ENCODE data around the gene ZC3H12A. TPM values are rescaled to one million over a fixed set of nuclear protein-coding genes. Genes with fewer than 3 reads are reported as not detected.

ZC3H12A gene
- total and polyA plus RNA-seq, 2 donors (not counting 1 experiment from before 2014, with no cell fraction given): 73.0 to 170 TPM

DNA sequence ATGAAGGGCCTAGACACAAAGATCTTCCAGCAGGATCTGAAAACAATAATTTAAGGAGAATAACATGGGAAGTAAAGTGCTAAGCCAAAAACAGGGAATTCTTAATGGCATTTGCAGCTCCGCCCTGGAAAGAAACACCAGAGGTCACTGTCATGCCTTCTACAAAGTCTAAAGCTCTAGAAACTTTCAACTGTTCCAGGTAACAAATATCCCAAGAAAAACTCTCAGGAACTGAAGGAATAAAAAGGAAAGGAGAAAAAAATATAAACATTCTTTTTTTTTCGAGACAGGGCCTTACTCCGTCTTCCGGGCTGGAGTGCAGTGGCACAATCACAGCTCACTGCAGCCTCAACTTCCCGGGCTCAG lies 13.2 kb downstream of the ZC3H12A start:
- Histone ChIP-seq H3K4me1 (ENCODE audit: control insufficient read depth in 2 of 2, insufficient read depth in 2 of 2, low read length in 2 of 2) (peaks cover 11 to 14% of the 10 kb centered on the region in 2 donors), H3K9ac (ENCODE audit: low read length) (no peak overlapping the region), H3K27me3 (replicated peaks in 1 of 4; ENCODE audit: control extremely low read depth in 1 of 4, control insufficient read depth in 3 of 4, insufficient read depth in 4 of 4, low read length in 3 of 4) (no peaks in the 10 kb centered on the region), H3K79me2 (ENCODE audit: control insufficient read depth, insufficient read depth, low read length) (no peaks in the 10 kb centered on the region), H3K4me2 (replicated peaks; ENCODE audit: low read depth, low read length, poor library complexity, severe bottlenecking) (no peak overlapping the region), H2AFZ (ENCODE audit: insufficient read depth, low read depth, low read length, poor library complexity, severe bottlenecking) (no peak overlapping the region), H3K27ac (ENCODE audit: low read length in 2 of 2) (no peak overlapping the region), H3K36me3 (replicated peaks in 1 of 2; ENCODE audit: control extremely low read depth in 1 of 2, control insufficient read depth in 1 of 2, extremely low read depth in 1 of 2, insufficient read depth in 2 of 2, low read length in 1 of 2) (peaks cover 0 to 64% of the 10 kb centered on the region in 2 experiments), H3K4me3 (ENCODE audit: control extremely low read depth in 1 of 5, extremely low read depth in 1 of 5, insufficient read depth in 1 of 5, low read depth in 2 of 5, low read length in 4 of 5) (no peak overlapping the region), H4K20me1 (ENCODE audit: control insufficient read depth, insufficient read depth, low read length, poor library complexity, severe bottlenecking) (peaks cover 21% of the 10 kb centered on the region), H3K9me3 (ENCODE audit: control extremely low read depth in 1 of 3, control insufficient read depth in 2 of 3, insufficient read depth in 1 of 3, low read length in 2 of 3) (no peaks in the 10 kb centered on the region)
- WGBS (ENCODE audit: insufficient coverage): no CpG with 5 or more reads among the region's 5 CpGs
- DNase-seq (no peak), ATAC-seq (ENCODE audit: low read depth) (no peak)
- TF ChIP-seq EZH2 (IDR thresholded peaks at IDR 0.05; ENCODE audit: borderline replicate concordance, insufficient read depth, low read depth, low read length, poor library complexity, severe bottlenecking): no peak
- TF ChIP-seq, protein P1, sequence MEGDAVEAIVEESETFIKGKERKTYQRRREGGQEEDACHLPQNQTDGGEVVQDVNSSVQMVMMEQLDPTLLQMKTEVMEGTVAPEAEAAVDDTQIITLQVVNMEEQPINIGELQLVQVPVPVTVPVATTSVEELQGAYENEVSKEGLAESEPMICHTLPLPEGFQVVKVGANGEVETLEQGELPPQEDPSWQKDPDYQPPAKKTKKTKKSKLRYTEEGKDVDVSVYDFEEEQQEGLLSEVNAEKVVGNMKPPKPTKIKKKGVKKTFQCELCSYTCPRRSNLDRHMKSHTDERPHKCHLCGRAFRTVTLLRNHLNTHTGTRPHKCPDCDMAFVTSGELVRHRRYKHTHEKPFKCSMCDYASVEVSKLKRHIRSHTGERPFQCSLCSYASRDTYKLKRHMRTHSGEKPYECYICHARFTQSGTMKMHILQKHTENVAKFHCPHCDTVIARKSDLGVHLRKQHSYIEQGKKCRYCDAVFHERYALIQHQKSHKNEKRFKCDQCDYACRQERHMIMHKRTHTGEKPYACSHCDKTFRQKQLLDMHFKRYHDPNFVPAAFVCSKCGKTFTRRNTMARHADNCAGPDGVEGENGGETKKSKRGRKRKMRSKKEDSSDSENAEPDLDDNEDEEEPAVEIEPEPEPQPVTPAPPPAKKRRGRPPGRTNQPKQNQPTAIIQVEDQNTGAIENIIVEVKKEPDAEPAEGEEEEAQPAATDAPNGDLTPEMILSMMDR (IDR thresholded peaks at IDR 0.05): peak; percentile 54
- H3K27ac Mint-ChIP-seq: peak overlapping the region; percentile 86
- POLR2A ChIA-PET: interaction anchor here (0.7 to 2.3 kb wide), 4 partner anchors 8 to 37 kb away, joined by 3 to 28 read pairs (median 7); partner anchors contain the start of gene ZC3H12A
- peaks cover 20% of the 10 kb centered on the region for H3K4me1 Mint-ChIP-seq
- H3K9me3 Mint-ChIP-seq (ENCODE audit: insufficient read depth): no peaks in the 10 kb centered on the region
- CTCF ChIA-PET: interaction anchor here (0.5 to 22.3 kb wide), 24 partner anchors 10 to 1895 kb away, joined by 3 to 690 read pairs (median 8); partner anchors contain the start of genes MEAF6, MTF1 and ZC3H12A
- no peaks in the 10 kb centered on the region for H3K27me3 Mint-ChIP-seq
- H3K4me3 Mint-ChIP-seq: no peak overlapping the region
- intact Hi-C loops (cut with micrococcal nuclease): loop anchor here (1.0 kb wide), 4 partner anchors 8 to 195 kb away; partner anchors contain the start of gene ZC3H12A

DNA sequence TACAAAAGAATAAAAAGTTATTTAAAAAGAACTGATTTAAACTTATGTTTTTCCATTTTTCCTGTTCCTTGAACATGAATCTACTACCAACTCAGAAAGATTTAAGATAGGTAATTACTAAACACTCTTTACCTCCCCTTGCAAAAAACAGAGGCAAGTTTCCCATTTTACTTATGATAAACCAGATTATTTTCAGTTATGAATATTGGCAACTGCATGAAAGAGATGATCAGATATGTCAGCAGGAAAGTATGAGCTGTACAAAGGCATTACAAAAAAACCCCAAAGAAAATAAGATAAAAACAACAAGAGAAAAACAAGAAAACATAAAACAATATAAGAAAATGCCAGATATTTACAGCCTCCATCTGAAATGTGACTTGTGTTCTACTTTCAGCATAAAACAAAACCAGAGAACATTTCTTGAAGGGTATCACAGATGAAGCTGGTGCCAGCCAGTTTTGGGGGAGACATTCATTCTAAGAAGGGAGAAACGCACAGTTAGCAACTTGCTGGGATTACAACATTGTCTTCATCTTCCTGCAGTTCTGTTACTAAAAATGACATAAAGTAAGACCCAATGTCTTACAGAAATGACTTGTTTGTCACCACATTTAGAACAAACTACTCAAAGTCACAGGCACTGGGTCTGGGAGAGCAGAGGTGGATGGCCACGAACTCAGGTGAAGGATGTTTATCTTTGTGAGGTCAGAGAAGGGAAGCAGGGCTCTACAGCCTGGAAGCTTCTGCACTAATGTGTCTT lies 19.1 kb downstream of the ZC3H12A start:
- Histone ChIP-seq H3K4me2 (replicated peaks; ENCODE audit: low read depth, low read length, poor library complexity, severe bottlenecking) (no peak overlapping the region), H4K20me1 (ENCODE audit: control insufficient read depth, insufficient read depth, low read length, poor library complexity, severe bottlenecking) (peaks cover 4% of the 10 kb centered on the region), H3K27ac (ENCODE audit: low read length in 2 of 2) (no peak overlapping the region), H3K9ac (ENCODE audit: low read length) (no peak overlapping the region), H3K79me2 (ENCODE audit: control insufficient read depth, insufficient read depth, low read length) (peaks cover 3% of the 10 kb centered on the region), H3K4me1 (ENCODE audit: control insufficient read depth in 2 of 2, insufficient read depth in 2 of 2, low read length in 2 of 2) (no peaks in the 10 kb centered on the region), H3K27me3 (replicated peaks in 1 of 4; ENCODE audit: control extremely low read depth in 1 of 4, control insufficient read depth in 3 of 4, insufficient read depth in 4 of 4, low read length in 3 of 4) (no peaks in the 10 kb centered on the region), H3K36me3 (replicated peaks in 1 of 2; ENCODE audit: control extremely low read depth in 1 of 2, control insufficient read depth in 1 of 2, extremely low read depth in 1 of 2, insufficient read depth in 2 of 2, low read length in 1 of 2) (peaks cover 0 to 55% of the 10 kb centered on the region in 2 experiments), H2AFZ (ENCODE audit: insufficient read depth, low read depth, low read length, poor library complexity, severe bottlenecking) (no peak overlapping the region), H3K9me3 (ENCODE audit: control extremely low read depth in 1 of 3, control insufficient read depth in 2 of 3, insufficient read depth in 1 of 3, low read length in 2 of 3) (no peaks in the 10 kb centered on the region), H3K4me3 (ENCODE audit: control extremely low read depth in 1 of 5, extremely low read depth in 1 of 5, insufficient read depth in 1 of 5, low read depth in 2 of 5, low read length in 4 of 5) (no peak overlapping the region)
- Mint-ChIP-seq H3K4me1 (no peaks in the 10 kb centered on the region), H3K27ac (no peak overlapping the region), H3K27me3 (no peaks in the 10 kb centered on the region), H3K9me3 (ENCODE audit: insufficient read depth) (no peaks in the 10 kb centered on the region), H3K4me3 (no peak overlapping the region)
- ATAC-seq (ENCODE audit: low read depth): no peak
- DNase-seq: no peak
- TF ChIP-seq, protein P1 (IDR thresholded peaks at IDR 0.05): no peak
- no peak for TF ChIP-seq EZH2 (IDR thresholded peaks at IDR 0.05; ENCODE audit: borderline replicate concordance, insufficient read depth, low read depth, low read length, poor library complexity, severe bottlenecking)
- POLR2A ChIA-PET: no interaction called here
- CTCF ChIA-PET: interaction anchor here (1.2 to 4.2 kb wide), 2 partner anchors 38 to 189 kb away, joined by 3 to 25 read pairs; no protein-coding TSS in a partner anchor
- intact Hi-C loops (cut with micrococcal nuclease): no loop called here
- no CpG with 5 or more reads among the region's 2 CpGs for WGBS (ENCODE audit: insufficient coverage)
